IMR-90 (cell line): ENCODE data around the gene NFATC1. TPM values are rescaled to one million over a fixed set of nuclear protein-coding genes. Genes with fewer than 3 reads are reported as not detected.

Source experiments
- ATAC-seq: fragments of 200-7000 bp; cut with Tn5 transposase; 2 replicates; pipeline ENCODE4 v1.9.1; 2020; ENCODE audit warnings: low read depth, mild to moderate bottlenecking, moderate library complexity
- BruUV-seq: library from RNA; stranded (reverse); fragments of 400-500 nt; replicated peaks from 2 replicates; lab custom pipeline; 2021; lab: Mats Ljungman, UMichigan
- CTCF ChIA-PET: fragments of 300-600 bp; formaldehyde crosslinking; extraction: SDS; loops from one replicate; lab custom pipeline; 2021; ENCODE audit warnings: antibody characterized with exemption; lab: Yijun Ruan, JAX
- POLR2A ChIA-PET: fragments of 300-600 bp; sonication (Branson Sonifier 250); formaldehyde crosslinking; loops from one replicate; lab custom pipeline; 2022; ENCODE audit warnings: antibody characterized with exemption; ENCODE audit not compliant: unreplicated experiment; lab: Charles Lee
- DNase-seq: peaks from one replicate; pipeline ENCODE4 v3.0.0; 2013
- H2AFZ ChIP-seq: replicated peaks from 2 replicates; pipeline ENCODE3; 2013; ENCODE audit warnings: low read length, mild to moderate bottlenecking; ENCODE audit not compliant: poor library complexity
- H2AK5ac ChIP-seq: 2 replicates; pipeline ENCODE4 v1.6.1; 2013; ENCODE audit warnings: low read depth, low read length, inconsistent platforms
- H2AK9ac ChIP-seq: replicated peaks from 2 replicates; pipeline ENCODE3; 2013; ENCODE audit warnings: mild to moderate bottlenecking, low read depth, low read length, moderate library complexity; ENCODE audit not compliant: poor library complexity
- H2BK120ac ChIP-seq: 2 replicates; pipeline ENCODE4 v1.6.1; 2013; ENCODE audit warnings: low read depth, low read length, inconsistent platforms
- H2BK15ac ChIP-seq: 3 replicates; pipeline ENCODE4 v1.6.1; 2013; ENCODE audit warnings: low read depth, low read length, inconsistent platforms
- H2BK20ac ChIP-seq: 2 replicates; pipeline ENCODE4 v1.6.1; 2013; ENCODE audit warnings: low read depth, mild to moderate bottlenecking, inconsistent platforms, low read length, moderate library complexity
- H2BK5ac ChIP-seq: 2 replicates; pipeline ENCODE4 v1.6.1; 2013; ENCODE audit warnings: mild to moderate bottlenecking, low read depth, low read length, inconsistent platforms; ENCODE audit not compliant: poor library complexity, severe bottlenecking
- H3K14ac ChIP-seq: replicated peaks from 2 replicates; pipeline ENCODE4 v1.6.1; 2013; ENCODE audit warnings: low read depth, low read length, inconsistent platforms
- H3K18ac ChIP-seq: 2 replicates; pipeline ENCODE4 v1.6.1; 2013; ENCODE audit warnings: low read depth, low read length, control low read depth
- H3K23ac ChIP-seq: 2 replicates; pipeline ENCODE4 v1.6.1; 2013; ENCODE audit warnings: low read depth, low read length, inconsistent platforms
- H3K27ac ChIP-seq: 2 replicates; pipeline ENCODE4 v1.5.1; 2013; ENCODE audit warnings: mild to moderate bottlenecking, control low read depth, low read length; ENCODE audit not compliant: insufficient read depth
- H3K27me3 ChIP-seq: 2 replicates; pipeline ENCODE4 v1.6.1; 2013; ENCODE audit warnings: low read length; ENCODE audit not compliant: control insufficient read depth, insufficient read depth
- H3K36me3 ChIP-seq: 2 replicates; pipeline ENCODE4 v1.6.1; 2013; ENCODE audit warnings: low read length, mixed read lengths; ENCODE audit not compliant: control insufficient read depth, insufficient read depth
- H3K4ac ChIP-seq: 2 replicates; pipeline ENCODE4 v1.6.1; 2013; ENCODE audit warnings: low read depth, low read length, inconsistent platforms
- H3K4me1 ChIP-seq: 2 replicates; pipeline ENCODE4 v1.6.1; 2013; ENCODE audit warnings: low read length, mixed read lengths; ENCODE audit not compliant: control insufficient read depth, insufficient read depth
- H3K4me2 ChIP-seq: 2 replicates; pipeline ENCODE4 v1.6.1; 2013; ENCODE audit warnings: low read depth, mild to moderate bottlenecking, control low read depth, low read length, moderate library complexity
- H3K4me3 ChIP-seq: 2 replicates; pipeline ENCODE4 v1.5.1; 2013; ENCODE audit warnings: low read depth, mild to moderate bottlenecking, control low read depth, low read length, moderate library complexity; ENCODE audit not compliant: insufficient read depth
- H3K56ac ChIP-seq: 2 replicates; pipeline ENCODE4 v1.6.1; 2013; ENCODE audit warnings: low read length, inconsistent platforms; ENCODE audit not compliant: insufficient read depth; ENCODE audit errors: extremely low read depth
- H3K79me1 ChIP-seq, 2 experiments: 2 replicates each; pipeline ENCODE4 v1.6.1; 2013; ENCODE audit warnings: low read length in 2 of 2, inconsistent platforms in 1 of 2, low read depth in 1 of 2
- H3K9ac ChIP-seq: 2 replicates; pipeline ENCODE4 v1.6.1; 2013; ENCODE audit warnings: low read depth, low read length, control low read depth
- H3K9me1 ChIP-seq: 2 replicates; pipeline ENCODE4 v1.6.1; 2013; ENCODE audit warnings: low read length, inconsistent platforms; ENCODE audit not compliant: insufficient read depth
- H3K9me3 ChIP-seq: 2 replicates; pipeline ENCODE4 v1.6.1; 2013; ENCODE audit warnings: low read length; ENCODE audit not compliant: control insufficient read depth, insufficient read depth
- H4K20me1 ChIP-seq: 2 replicates; pipeline ENCODE4 v1.6.1; 2013; ENCODE audit warnings: low read length, inconsistent platforms; ENCODE audit not compliant: insufficient read depth
- H4K5ac ChIP-seq: 2 replicates; pipeline ENCODE4 v1.6.1; 2013; ENCODE audit warnings: mild to moderate bottlenecking, low read depth, low read length, control low read depth
- H4K8ac ChIP-seq, 2 experiments: 2 replicates each; pipeline ENCODE4 v1.6.1; 2013; ENCODE audit warnings: low read depth in 2 of 2, low read length in 2 of 2, control low read depth in 1 of 2, inconsistent platforms in 1 of 2
- H4K91ac ChIP-seq: 2 replicates; pipeline ENCODE4 v1.6.1; 2013; ENCODE audit warnings: low read depth, low read length, inconsistent platforms; ENCODE audit not compliant: insufficient read depth
- BHLHE40 ChIP-seq: fragments of 150-350 bp; IDR thresholded peaks from 2 replicates; pipeline ENCODE4 v1.6.1; 2016; ENCODE audit warnings: mild to moderate bottlenecking, low read depth, low read length
- NFE2L2 ChIP-seq: fragments of 150-350 bp; IDR thresholded peaks from 2 replicates; pipeline ENCODE4 v1.6.1; 2016; ENCODE audit warnings: low read depth, mild to moderate bottlenecking, low read length
- RAD21 ChIP-seq: IDR thresholded peaks from 2 replicates; pipeline ENCODE4 v1.6.1; 2012; ENCODE audit warnings: low read length, improper control_type of control experiment
- WGBS, 2 experiments: methylation state at CpG; one replicate each; pipeline versions ENCODE4 v1.1.5 to v1.1.7; 2013; ENCODE audit warnings: missing lambda C conversion rate in 2 of 2; ENCODE audit not compliant: insufficient read length in 1 of 2; ENCODE audit errors: extremely low coverage in 2 of 2; 5-methylcytosine and 5-hydroxymethylcytosine counted together
- dilution Hi-C: fragments of 300-500 bp; cut with HindIII; formaldehyde crosslinking; loops from one replicate; pipeline ENCODE4 v1.14.3; 2018; ENCODE audit warnings: low sequenced_read_pairs; ENCODE audit not compliant: unreplicated experiment
- in situ Hi-C: fragments of 300-500 bp; cut with MboI; formaldehyde crosslinking; loops from 3 replicates; pipeline ENCODE4 v1.14.3; 2019; ENCODE audit warnings: low sequenced_read_pairs, inconsistent platforms, mixed read lengths
- intact Hi-C: fragments of 100-400 bp; cut with micrococcal nuclease; formaldehyde crosslinking; loops from 2 replicates; pipeline ENCODE4 v1.10.0; 2022
- polyA plus RNA-seq, 3 experiments: library from polyadenylated mRNA; depleted of rRNA; stranded (reverse); fragments of >200 nt; gene quantifications; 2 replicates each; pipeline ENCODE4 v1.2.3, GENCODE V29; 2012; ENCODE audit warnings: low replicate concordance in 1 of 3
- total RNA-seq: library from RNA; depleted of rRNA; stranded (reverse); fragments of >200 nt; gene quantifications from 2 replicates; pipeline ENCODE4 v1.2.3, GENCODE V29; 2012

Gene NFATC1
- total and polyA plus RNA-seq, 2 of the 4 experiments (the other 2 are of a cell fraction) = 0.36 to 1.8 TPM

DNA sequence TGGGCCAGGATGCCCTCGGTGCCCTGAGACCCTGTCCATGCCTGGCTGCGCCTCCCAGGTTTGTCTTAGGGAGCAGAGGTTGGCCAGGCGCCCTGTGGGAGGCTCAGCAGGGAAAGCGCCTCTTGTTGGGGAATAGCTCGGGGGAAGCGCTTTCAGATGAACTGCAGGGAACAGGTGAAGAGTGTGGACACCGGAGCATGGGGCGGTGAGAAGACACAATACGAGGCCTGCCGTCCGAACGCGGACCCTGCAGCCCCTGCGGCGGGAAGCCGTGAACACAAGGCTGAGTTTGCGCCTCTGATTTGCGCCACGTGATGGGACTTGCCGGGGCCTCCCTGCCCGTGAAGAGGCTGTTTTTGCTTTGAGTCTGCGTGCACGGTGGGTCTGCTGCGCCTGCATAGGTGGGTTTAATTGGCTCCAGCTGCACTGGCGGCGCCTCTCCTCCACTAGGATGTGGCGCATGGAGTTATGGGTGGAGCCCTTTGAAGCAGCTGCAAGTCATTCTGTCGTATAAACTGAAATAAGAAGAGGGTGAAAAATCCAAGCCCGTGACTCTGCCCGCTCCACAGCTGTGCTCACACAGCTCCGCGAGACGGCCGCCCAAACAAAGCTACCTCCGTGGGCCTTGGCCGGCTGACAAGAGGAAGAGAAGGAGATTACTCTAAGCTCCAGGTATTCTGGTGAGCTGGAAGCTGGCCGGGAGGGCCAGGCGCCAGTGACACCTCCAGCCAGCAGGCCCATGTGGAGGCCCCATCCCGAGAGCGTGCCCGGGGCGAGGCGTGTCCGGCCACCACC lies 180.4 kb downstream of the NFATC1 start:
- no peaks in the 10 kb centered on the region; the same call in 1 of the 2 replicates for H3K9me1 ChIP-seq
- H3K79me1 ChIP-seq = no peaks in the 10 kb centered on the region
- in situ Hi-C loops (no loop called here), intact Hi-C loops (no loop called here), dilution Hi-C loops (no loop called here)
- BruUV-seq = no TSS peak
- no peaks in the 10 kb centered on the region; the same call in 1 of the 2 replicates for H3K27me3 ChIP-seq
- H3K56ac ChIP-seq = no peak overlapping the region
- H4K91ac ChIP-seq = no peak overlapping the region
- TF ChIP-seq RAD21 (no peak), BHLHE40 (peak; percentile 63), NFE2L2 (peak; percentile 49; the same call in 1 of the 2 replicates)
- no peak overlapping the region; the same call in 2 of the 3 replicates for H2BK15ac ChIP-seq
- no peak overlapping the region for H4K5ac ChIP-seq
- WGBS, 2 experiments = 62% methylated on average over 17 of the region's 44 CpGs; no CpG with 5 or more reads in 1 of the 2 experiments
- H3K14ac ChIP-seq = no peak overlapping the region; the same call in 1 of the 2 replicates
- CTCF ChIA-PET = interaction anchor here (1.5 kb wide), 1 partner anchor 8 kb away, joined by 4 read pairs; no protein-coding TSS in a partner anchor
- H2BK20ac ChIP-seq = no peak overlapping the region
- H2AFZ ChIP-seq = peak overlapping the region; percentile 83
- peak overlapping the region; percentile 81 for H2AK9ac ChIP-seq
- DNase-seq (peak; percentile 84), ATAC-seq (peak; percentile 83)
- POLR2A ChIA-PET = no interaction called here
- no peak overlapping the region for H4K8ac ChIP-seq
- 0 out of 2 replicates have a peak overlapping the region, but pooled peaks have one; percentile 68 for H2AK5ac ChIP-seq
- H3K36me3 ChIP-seq = no peaks in the 10 kb centered on the region
- 0 out of 2 replicates have a peak overlapping the region, but pooled peaks have one; percentile 33 for H3K4ac ChIP-seq
- no peak overlapping the region for H3K18ac ChIP-seq
- no peak overlapping the region for H3K4me2 ChIP-seq
- peaks cover 7% of the 10 kb centered on the region for H3K9me3 ChIP-seq
- no peak overlapping the region for H2BK120ac ChIP-seq
- no peaks in the 10 kb centered on the region for H4K20me1 ChIP-seq
- H3K27ac ChIP-seq = no peak overlapping the region
- no peak overlapping the region for H2BK5ac ChIP-seq
- H3K4me3 ChIP-seq = no peak overlapping the region
- peaks cover 24% of the 10 kb centered on the region for H3K4me1 ChIP-seq
- H3K23ac ChIP-seq = no peak overlapping the region
- H3K9ac ChIP-seq = no peak overlapping the region
